Colonic mucosa (tissue), 4 donors: ENCODE measurements around the gene TNFAIP2. TPM values are rescaled to one million over a fixed set of nuclear protein-coding genes. Genes with fewer than 3 reads are reported as not detected.

Experiments
- DNase-seq: peaks from one replicate; pipeline ENCODE4 v3.0.0-alpha.2; 2020
- H3K27ac ChIP-seq: fragments of 200-600 bp; one replicate; pipeline ENCODE4 v1.8.0; 2021
- H3K27me3 ChIP-seq: fragments of 200-600 bp; one replicate; pipeline ENCODE4 v1.8.0; 2021
- H3K36me3 ChIP-seq: fragments of 200-600 bp; one replicate; pipeline ENCODE4 v1.8.0; 2021
- H3K4me1 ChIP-seq: fragments of 200-600 bp; one replicate; pipeline ENCODE4 v1.8.0; 2021; ENCODE audit warnings: mild to moderate bottlenecking
- H3K4me3 ChIP-seq: fragments of 200-600 bp; one replicate; pipeline ENCODE4 v1.8.0; 2021
- H3K9ac ChIP-seq, 2 donors: one replicate each; pipeline ENCODE4 v1.7.0; 2013; ENCODE audit warnings: control low read depth in 2 of 2, low read depth in 2 of 2, low read length in 2 of 2
- H3K9me3 ChIP-seq: fragments of 200-600 bp; one replicate; pipeline ENCODE4 v1.8.0; 2021
- CTCF ChIP-seq: fragments of 200-600 bp; IDR thresholded peaks from one replicate; pipeline ENCODE4 v1.8.0; 2022; ENCODE audit warnings: antibody characterized with exemption, mild to moderate bottlenecking
- intact Hi-C: fragments of 100-400 bp; cut with DNase I; formaldehyde crosslinking; loops from one replicate; pipeline ENCODE4 v1.14.1; 2022
- total RNA-seq, 2 donors: library from RNA; stranded (reverse); fragmentation: NEBNext Ultra II Directional in 1 of 2; extraction: Animal tissue kit (Norgen Biotek cat#: 25700) in 1 of 2; gene quantifications; one replicate each; pipeline ENCODE4 v1.2.1, GENCODE V29; 2021
- donor health status: healthy.
- donor health status: DM: no; HTN: no; CAD: no.
- donor health status: DM: no; HTN: no; CAD: no.

TNFAIP2 gene
- total RNA-seq, 2 donors from 2014 or later, result 10.5 to 26.9 TPM

- peak; percentile 52 for TF ChIP-seq CTCF
- peaks cover 20% of the 10 kb centered on the region for H3K4me1 ChIP-seq
- peak overlapping the region; percentile 48 for H3K4me3 ChIP-seq
- intact Hi-C loops, result no loop called here
- peak overlapping the region; percentile 51 to 54 for H3K9ac ChIP-seq
- DNase-seq, result peak; percentile 82
- H3K27me3 ChIP-seq, result no peaks in the 10 kb centered on the region
- H3K9me3 ChIP-seq, result no peaks in the 10 kb centered on the region
- H3K27ac ChIP-seq, result no peak overlapping the region
- H3K36me3 ChIP-seq, result no peaks in the 10 kb centered on the region
Measured at GRCh38 chr14:103091041-103091882, 32.0 kb upstream of the TNFAIP2 start.

GRCh38 chr14:103091883-103092222 is 31.4 kb upstream of the TNFAIP2 start:
- H3K9me3 ChIP-seq, result no peaks in the 10 kb centered on the region
- H3K27me3 ChIP-seq, result no peaks in the 10 kb centered on the region
- intact Hi-C loops, result no loop called here
- peaks cover 20% of the 10 kb centered on the region for H3K4me1 ChIP-seq
- peak overlapping the region; percentile 51 to 54 for H3K9ac ChIP-seq
- TF ChIP-seq CTCF, result no peak
- no peak for DNase-seq
- H3K36me3 ChIP-seq, result no peaks in the 10 kb centered on the region
- H3K4me3 ChIP-seq, result peak overlapping the region; percentile 48
- H3K27ac ChIP-seq, result no peak overlapping the region

GRCh38 chr14:103093856-103094405 is 29.3 kb upstream of the TNFAIP2 start:
- H3K36me3 ChIP-seq, result no peaks in the 10 kb centered on the region
- intact Hi-C loops, result no loop called here
- peak overlapping the region; percentile 24 for H3K4me3 ChIP-seq
- peak overlapping the region; percentile 54 to 82 for H3K9ac ChIP-seq
- peak overlapping the region; percentile 81 for H3K27ac ChIP-seq
- no peaks in the 10 kb centered on the region for H3K27me3 ChIP-seq
- no peak for DNase-seq
- TF ChIP-seq CTCF, result no peak
- no peaks in the 10 kb centered on the region for H3K9me3 ChIP-seq
- H3K4me1 ChIP-seq, result peaks cover 20% of the 10 kb centered on the region

GRCh38 chr14:103094406-103095209 is 28.7 kb upstream of the TNFAIP2 start, which contains the start of gene EXOC3L4:
EXOC3L4 (plus strand) TSS chr14:103094725; CDS start chr14:103100220, 5,495 bp downstream.
- H3K27ac ChIP-seq, result peak within 1 kb of the TSS; percentile 81
- no peak for TF ChIP-seq CTCF
- H3K27me3 ChIP-seq, result no peaks in the 10 kb centered on the region
- H3K9ac ChIP-seq, result peak within 1 kb of the TSS; percentile 76 to 82
- peak within 1 kb of the TSS; percentile 24 for H3K4me3 ChIP-seq
- no peaks in the 10 kb centered on the region for H3K9me3 ChIP-seq
- intact Hi-C loops, result no loop called here
- no peaks in the 10 kb centered on the region for H3K36me3 ChIP-seq
- H3K4me1 ChIP-seq, result peaks cover 20% of the 10 kb centered on the region
- peak; percentile 81 for DNase-seq

GRCh38 chr14:103095210-103095778 is 28.0 kb upstream of the TNFAIP2 start:
- DNase-seq, result peak; percentile 74
- TF ChIP-seq CTCF, result no peak
- H3K9ac ChIP-seq, result peak overlapping the region; percentile 76 to 82

More at GRCh38 chr14:103095210-103095778, 28.0 kb upstream of the TNFAIP2 start:
- intact Hi-C loops, result no loop called here
- H3K36me3 ChIP-seq, result no peaks in the 10 kb centered on the region
- H3K4me3 ChIP-seq, result peak overlapping the region; percentile 24
- no peaks in the 10 kb centered on the region for H3K27me3 ChIP-seq
- H3K4me1 ChIP-seq, result peaks cover 20% of the 10 kb centered on the region
- no peaks in the 10 kb centered on the region for H3K9me3 ChIP-seq
- H3K27ac ChIP-seq, result peak overlapping the region; percentile 81
